Measurements from ENCODE around the gene CLDN20. TPM values are rescaled to one million over a fixed set of nuclear protein-coding genes. Genes with fewer than 3 reads are reported as not detected.
"Not testable (repeated sequence)": the region's sequence is repeated elsewhere in the genome, so short reads cannot be mapped to it uniquely, and the experiment has no call there.

The CLDN20 gene
- total RNA-seq, 4 donors from 2014 or later, result 0.88 TPM; not detected in 3

DNA sequence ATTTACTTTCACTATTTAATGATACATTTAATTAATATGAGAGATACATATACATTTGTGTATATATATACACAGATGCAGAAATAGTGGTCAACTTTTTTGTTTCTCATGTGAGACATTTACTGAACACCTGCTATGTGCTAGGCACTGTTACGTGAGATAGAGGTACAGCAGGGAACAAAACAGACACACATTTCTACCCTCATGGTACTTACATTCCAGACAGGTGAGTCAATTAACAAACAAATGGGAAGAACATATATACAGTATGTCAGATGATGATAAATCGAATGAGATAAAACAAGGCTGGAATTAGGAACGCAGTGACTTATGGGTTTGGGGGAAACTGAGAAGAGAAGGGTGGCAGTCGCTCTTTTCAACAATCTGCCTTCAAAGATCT, 45.3 kb downstream of the CLDN20 start:
- Histone ChIP-seq H3K27ac (no peak overlapping the region), H3K36me3 (peaks cover 0 to 6% (median 0%) of the 10 kb centered on the region in 3 donors), H3K4me1 (peaks cover 0 to 7% (median 0%) of the 10 kb centered on the region in 4 donors), H3K27me3 (no peaks in the 10 kb centered on the region), H3K4me3 (no peak overlapping the region), H3K9me3 (no peaks in the 10 kb centered on the region)
- TF ChIP-seq POLR2A (IDR thresholded peaks at IDR 0.05), result no peak
- TF ChIP-seq, protein P1, sequence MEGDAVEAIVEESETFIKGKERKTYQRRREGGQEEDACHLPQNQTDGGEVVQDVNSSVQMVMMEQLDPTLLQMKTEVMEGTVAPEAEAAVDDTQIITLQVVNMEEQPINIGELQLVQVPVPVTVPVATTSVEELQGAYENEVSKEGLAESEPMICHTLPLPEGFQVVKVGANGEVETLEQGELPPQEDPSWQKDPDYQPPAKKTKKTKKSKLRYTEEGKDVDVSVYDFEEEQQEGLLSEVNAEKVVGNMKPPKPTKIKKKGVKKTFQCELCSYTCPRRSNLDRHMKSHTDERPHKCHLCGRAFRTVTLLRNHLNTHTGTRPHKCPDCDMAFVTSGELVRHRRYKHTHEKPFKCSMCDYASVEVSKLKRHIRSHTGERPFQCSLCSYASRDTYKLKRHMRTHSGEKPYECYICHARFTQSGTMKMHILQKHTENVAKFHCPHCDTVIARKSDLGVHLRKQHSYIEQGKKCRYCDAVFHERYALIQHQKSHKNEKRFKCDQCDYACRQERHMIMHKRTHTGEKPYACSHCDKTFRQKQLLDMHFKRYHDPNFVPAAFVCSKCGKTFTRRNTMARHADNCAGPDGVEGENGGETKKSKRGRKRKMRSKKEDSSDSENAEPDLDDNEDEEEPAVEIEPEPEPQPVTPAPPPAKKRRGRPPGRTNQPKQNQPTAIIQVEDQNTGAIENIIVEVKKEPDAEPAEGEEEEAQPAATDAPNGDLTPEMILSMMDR (IDR thresholded peaks at IDR 0.05), result no peak
- DNase-seq, result no peak

DNA sequence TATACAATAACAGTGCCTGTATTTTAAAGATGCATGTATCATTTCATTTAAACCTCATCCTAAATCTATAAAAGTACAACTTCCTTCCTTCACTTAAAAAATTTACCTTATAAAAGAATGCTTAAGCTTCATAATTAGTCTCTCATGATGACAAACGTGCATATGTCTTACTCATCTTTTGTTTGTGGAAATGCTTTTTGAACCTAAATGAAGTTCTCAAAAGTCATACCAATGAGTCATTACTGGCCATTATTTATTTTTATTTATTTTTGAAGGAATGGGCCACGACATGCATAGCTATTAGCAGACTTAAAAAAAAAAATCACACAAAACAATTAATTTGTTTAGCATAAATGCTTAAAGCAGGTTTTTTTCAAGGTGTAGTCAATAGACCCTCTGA, 46.8 kb downstream of the CLDN20 start:
- TF ChIP-seq POLR2A (IDR thresholded peaks at IDR 0.05), result no peak
- TF ChIP-seq, protein P1 (IDR thresholded peaks at IDR 0.05), result no peak
- Histone ChIP-seq H3K27me3 (no peaks in the 10 kb centered on the region), H3K9me3 (no peaks in the 10 kb centered on the region), H3K27ac (no peak overlapping the region), H3K4me3 (no peak overlapping the region), H3K4me1 (peaks cover 0 to 7% (median 0%) of the 10 kb centered on the region in 4 donors), H3K36me3 (peaks cover 0 to 6% (median 0%) of the 10 kb centered on the region in 3 donors)
- no peak for DNase-seq

DNA sequence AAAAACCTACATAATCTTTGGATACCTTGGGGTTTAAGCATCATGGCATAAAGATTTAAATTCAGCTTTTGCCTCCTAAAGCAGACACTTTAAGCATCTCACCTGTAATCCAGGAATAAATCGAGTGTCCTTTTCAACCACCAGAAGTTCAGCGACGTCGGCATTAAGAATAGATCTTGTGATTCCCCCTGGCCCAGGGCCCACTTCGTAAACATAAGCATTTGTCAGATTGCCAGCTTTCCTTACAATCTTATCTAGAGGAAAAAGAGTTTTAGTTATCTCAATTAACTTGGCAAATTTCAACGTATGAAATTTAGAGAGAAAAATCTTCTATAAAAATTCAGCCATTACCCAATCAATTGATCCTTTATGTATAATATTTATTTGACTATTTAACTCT, 47.3 kb downstream of the CLDN20 start:
- no peak for DNase-seq
- H3K27ac ChIP-seq, result no peak overlapping the region
- no peaks in the 10 kb centered on the region for H3K9me3 ChIP-seq
- H3K36me3 ChIP-seq, result peaks cover 0 to 5% (median 0%) of the 10 kb centered on the region in 3 donors
- H3K27me3 ChIP-seq, result no peaks in the 10 kb centered on the region
- peaks cover 0 to 7% (median 0%) of the 10 kb centered on the region in 4 donors for H3K4me1 ChIP-seq
- no peak overlapping the region for H3K4me3 ChIP-seq
- TF ChIP-seq, protein P1 (IDR thresholded peaks at IDR 0.05), result no peak
- TF ChIP-seq POLR2A (IDR thresholded peaks at IDR 0.05), result no peak

DNA sequence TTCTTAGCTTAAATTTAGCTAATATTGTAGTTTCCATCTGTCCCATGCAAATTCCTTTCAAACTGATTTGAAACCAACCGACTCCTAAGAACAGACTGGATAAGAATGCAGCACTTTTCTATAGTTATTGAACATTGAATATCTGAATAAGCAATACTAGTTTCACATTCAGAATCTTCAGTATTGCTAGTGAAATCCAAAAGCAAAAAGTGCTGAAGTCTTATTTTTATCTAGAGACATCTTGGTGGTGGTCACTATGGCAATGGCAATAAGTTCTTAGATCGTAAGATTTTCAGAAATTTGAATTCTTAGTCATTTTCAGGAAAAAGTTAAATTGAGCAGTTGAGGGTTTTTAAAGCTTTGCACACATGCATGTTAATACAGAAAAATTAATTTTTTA, 47.8 kb downstream of the CLDN20 start:
- Histone ChIP-seq H3K27ac (no peak overlapping the region), H3K36me3 (no peaks in the 10 kb centered on the region), H3K9me3 (no peaks in the 10 kb centered on the region), H3K27me3 (no peaks in the 10 kb centered on the region), H3K4me1 (peaks cover 0 to 7% (median 0%) of the 10 kb centered on the region in 4 donors), H3K4me3 (no peak overlapping the region)
- TF ChIP-seq, protein P1 (IDR thresholded peaks at IDR 0.05), result no peak
- TF ChIP-seq POLR2A (IDR thresholded peaks at IDR 0.05), result no peak
- no peak for DNase-seq

DNA sequence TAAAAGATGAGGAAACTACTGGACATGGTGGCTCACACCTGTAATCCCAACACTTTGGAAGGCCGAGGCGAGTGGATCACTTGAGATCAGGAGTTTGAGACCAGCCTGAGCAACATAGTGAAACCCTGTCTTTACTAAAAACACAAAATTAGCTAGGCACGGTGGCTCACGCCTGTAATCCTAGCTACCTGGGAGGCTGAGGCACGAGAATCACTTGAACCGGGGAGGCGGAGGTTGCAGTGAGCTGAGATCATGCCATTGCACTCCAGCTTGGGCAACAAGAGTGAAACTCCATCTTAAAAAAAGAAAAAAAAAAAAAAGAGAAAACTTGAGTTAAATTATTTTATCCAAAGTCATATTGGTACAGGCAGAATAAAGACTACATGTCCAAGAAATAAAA, 49.1 kb downstream of the CLDN20 start:
- DNase-seq, H3K4me1 ChIP-seq, H3K4me3 ChIP-seq, H3K27ac ChIP-seq, H3K36me3 ChIP-seq, H3K9me3 ChIP-seq, H3K27me3 ChIP-seq: not testable (repeated sequence)

DNA sequence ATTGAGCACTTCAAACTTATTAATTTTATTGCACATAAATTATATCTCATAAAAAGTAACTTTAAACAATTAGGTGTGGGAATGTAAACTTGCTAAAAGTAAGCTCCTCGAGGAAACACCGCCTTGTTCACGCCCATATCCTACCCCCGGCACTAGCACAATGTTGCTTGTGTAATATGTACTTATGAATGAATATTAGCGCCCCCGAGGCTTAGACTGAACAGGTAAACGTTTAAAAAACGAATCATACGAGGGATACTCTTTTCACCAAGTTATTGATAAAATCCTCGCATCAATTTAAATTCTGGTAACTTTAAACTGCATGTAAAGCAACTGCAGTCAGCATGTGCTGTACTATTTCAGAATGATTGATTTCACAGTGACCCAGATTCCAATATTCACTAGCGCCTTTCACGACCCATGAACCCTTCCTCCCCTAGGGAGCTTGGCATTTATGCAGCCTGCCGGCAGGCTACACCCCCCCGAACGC, 49.8 kb downstream of the CLDN20 start:
- H3K27me3 ChIP-seq, result no peaks in the 10 kb centered on the region
- peak overlapping the region; percentile 83 to 90 (median 86) for H3K27ac ChIP-seq
- H3K4me3 ChIP-seq, result peak overlapping the region; percentile 60 to 90 (median 81)
- no peaks in the 10 kb centered on the region for H3K36me3 ChIP-seq
- H3K9me3 ChIP-seq, result no peaks in the 10 kb centered on the region
- H3K4me1 ChIP-seq, result peaks cover 0 to 7% (median 0%) of the 10 kb centered on the region in 4 donors
- DNase-seq, result peak in 1 of 3 donors; percentile 36
- no peak for TF ChIP-seq POLR2A (IDR thresholded peaks at IDR 0.05)
